ENCODE results near the gene SORL1. TPM values are rescaled to one million over a fixed set of nuclear protein-coding genes. Genes with fewer than 3 reads are reported as not detected.

The SORL1 gene
- total and polyA plus RNA-seq, 2 of the 8 experiments (the other 6 are each of a cell fraction or from before 2014, with no cell fraction given), result 38.1 to 65.5 TPM

- no peak for TF ChIP-seq CHD7 (IDR thresholded peaks at IDR 0.05; ENCODE audit: insufficient replicate concordance, low read length)
- TF ChIP-seq SP2 (IDR thresholded peaks at IDR 0.05; ENCODE audit: low read length), result no peak
- no peak for TF ChIP-seq YY1 (IDR thresholded peaks at IDR 0.05; ENCODE audit: low read depth, low read length)
- TF ChIP-seq SRF (IDR thresholded peaks at IDR 0.05; ENCODE audit: low read depth, low read length), result no peak
- no peak for TF ChIP-seq SIRT6 (IDR thresholded peaks at IDR 0.05; ENCODE audit: low read length)
These were observed 92.8 kb downstream of the SORL1 start (continued) for GRCh38 chr11:121544956-121545355.

Data from H1 (cell line).